DND-41 (cell line): ENCODE data around the gene CFAP410.

Source experiments
- ATAC-seq: fragments of 200-7000 bp; cut with Tn5 transposase; 3 replicates; pipeline ENCODE4 v1.9.1; 2021; ENCODE audit warnings: low read depth; ENCODE audit not compliant: insufficient read depth
- DNase-seq: peaks from one replicate; pipeline ENCODE4 v3.0.0-alpha.2; 2020
- H2AFZ ChIP-seq: 2 replicates; pipeline ENCODE4 v1.6.0; 2012; ENCODE audit warnings: low read depth, low read length
- H3K27ac ChIP-seq: 2 replicates; pipeline ENCODE4 v1.5.1; 2012; ENCODE audit warnings: low read length, inconsistent platforms
- H3K27me3 ChIP-seq: fragments of 200-600 bp; sonication (generic); 2 replicates; pipeline ENCODE4 v1.6.0; 2012; ENCODE audit warnings: low read length, mild to moderate bottlenecking, inconsistent platforms; ENCODE audit not compliant: insufficient read depth, poor library complexity
- H3K36me3 ChIP-seq: 2 replicates; pipeline ENCODE4 v1.5.1; 2012; ENCODE audit warnings: low read length, inconsistent platforms; ENCODE audit not compliant: insufficient read depth
- H3K4me1 ChIP-seq: 2 replicates; pipeline ENCODE4 v1.5.1; 2012; ENCODE audit warnings: mild to moderate bottlenecking, low read length; ENCODE audit not compliant: insufficient read depth
- H3K4me2 ChIP-seq: 2 replicates; pipeline ENCODE4 v1.6.0; 2012; ENCODE audit warnings: mild to moderate bottlenecking, moderate library complexity, low read length, inconsistent platforms; ENCODE audit not compliant: insufficient read depth
- H3K4me3 ChIP-seq, 2 experiments: fragments of 200-600 bp in 1 of 2; shearing (Covaris generic) in 1 of 2; 2 replicates each; pipeline ENCODE4 v1.5.1; 2012 to 2016; ENCODE audit warnings: inconsistent platforms in 2 of 2, low read length in 2 of 2, mild to moderate bottlenecking in 2 of 2, low read depth in 1 of 2, moderate library complexity in 1 of 2
- H3K79me2 ChIP-seq: 2 replicates; pipeline ENCODE4 v1.6.0; 2012; ENCODE audit warnings: low read length, inconsistent platforms; ENCODE audit not compliant: insufficient read depth
- H3K9ac ChIP-seq: 2 replicates; pipeline ENCODE4 v1.6.0; 2012; ENCODE audit warnings: low read depth, mild to moderate bottlenecking, inconsistent platforms, low read length, moderate library complexity
- H3K9me3 ChIP-seq: 2 replicates; pipeline ENCODE4 v1.5.1; 2012; ENCODE audit warnings: low read length, moderate library complexity, mild to moderate bottlenecking, inconsistent platforms; ENCODE audit not compliant: insufficient read depth, severe bottlenecking
- H4K20me1 ChIP-seq: 2 replicates; pipeline ENCODE4 v1.6.0; 2012; ENCODE audit warnings: low read length; ENCODE audit not compliant: insufficient read depth
- CTCF ChIP-seq: IDR thresholded peaks from 2 replicates; pipeline ENCODE4 v1.5.1; 2012; ENCODE audit warnings: borderline replicate concordance, low read length, moderate library complexity, mild to moderate bottlenecking; ENCODE audit not compliant: poor library complexity, severe bottlenecking; ENCODE audit errors: extremely low read depth
- EZH2 ChIP-seq: IDR thresholded peaks from 3 replicates; pipeline ENCODE4 v1.6.1; 2012; ENCODE audit warnings: borderline replicate concordance, low read depth, mild to moderate bottlenecking, moderate library complexity, low read length, inconsistent platforms; ENCODE audit not compliant: severe bottlenecking

The CFAP410 gene

GRCh38 chr21:44354775-44355771, 15.9 kb upstream of the CFAP410 start:
- Histone ChIP-seq H3K9me3 (no peaks in the 10 kb centered on the region), H3K36me3 (no peaks in the 10 kb centered on the region), H3K4me2 (peak overlapping the region; percentile 36; the same call in 1 of the 2 replicates), H4K20me1 (no peaks in the 10 kb centered on the region), H3K79me2 (no peaks in the 10 kb centered on the region), H3K4me3 (0 out of 4 replicates have a peak overlapping the region, but pooled peaks of 1 of the 2 experiments have one; percentile 8), H3K4me1 (peaks cover 45% of the 10 kb centered on the region), H3K9ac (no peak overlapping the region), H2AFZ (peak overlapping the region; percentile 47; the same call in 1 of the 2 replicates), H3K27me3 (no peaks in the 10 kb centered on the region), H3K27ac (peak overlapping the region; percentile 77)
- DNase-seq (peak; percentile 81), ATAC-seq (peak; percentile 76)
- TF ChIP-seq CTCF: no peak
- no peak for TF ChIP-seq EZH2

DNA sequence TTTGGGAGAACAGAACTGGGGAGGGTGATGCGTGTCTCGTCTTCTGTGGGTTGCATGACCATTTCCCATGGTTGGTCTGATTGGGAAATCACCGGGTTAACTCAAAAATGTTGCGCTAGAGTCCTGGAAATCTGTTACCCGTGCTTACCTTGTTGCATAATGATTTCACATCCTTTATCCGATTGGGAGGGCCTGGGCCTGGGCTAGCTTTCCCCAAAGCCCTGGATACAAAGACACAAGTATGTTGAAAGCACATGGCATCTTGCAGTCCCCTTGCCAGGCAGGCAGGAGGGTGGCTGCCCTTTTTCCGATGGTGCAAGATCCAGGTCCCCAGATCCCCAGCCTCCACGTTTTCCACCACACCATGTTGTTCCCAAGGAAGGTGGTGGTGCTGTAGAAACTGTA, 14.8 kb upstream of the CFAP410 start:
- H3K4me2 ChIP-seq: peak overlapping the region; percentile 48; the same call in 1 of the 2 replicates
- H3K79me2 ChIP-seq: no peaks in the 10 kb centered on the region
- TF ChIP-seq EZH2: no peak
- TF ChIP-seq CTCF: no peak
- H3K4me1 ChIP-seq: peaks cover 45% of the 10 kb centered on the region
- H3K4me3 ChIP-seq: no peak overlapping the region
- H4K20me1 ChIP-seq: no peaks in the 10 kb centered on the region
- H3K9me3 ChIP-seq: no peaks in the 10 kb centered on the region
- ATAC-seq: no peak
- H3K36me3 ChIP-seq: no peaks in the 10 kb centered on the region
- H3K9ac ChIP-seq: peak overlapping the region; percentile 28
- no peak for DNase-seq
- H3K27me3 ChIP-seq: no peaks in the 10 kb centered on the region
- H2AFZ ChIP-seq: peak overlapping the region; percentile 36; the same call in 1 of the 2 replicates
- H3K27ac ChIP-seq: peak overlapping the region; percentile 77

DNA sequence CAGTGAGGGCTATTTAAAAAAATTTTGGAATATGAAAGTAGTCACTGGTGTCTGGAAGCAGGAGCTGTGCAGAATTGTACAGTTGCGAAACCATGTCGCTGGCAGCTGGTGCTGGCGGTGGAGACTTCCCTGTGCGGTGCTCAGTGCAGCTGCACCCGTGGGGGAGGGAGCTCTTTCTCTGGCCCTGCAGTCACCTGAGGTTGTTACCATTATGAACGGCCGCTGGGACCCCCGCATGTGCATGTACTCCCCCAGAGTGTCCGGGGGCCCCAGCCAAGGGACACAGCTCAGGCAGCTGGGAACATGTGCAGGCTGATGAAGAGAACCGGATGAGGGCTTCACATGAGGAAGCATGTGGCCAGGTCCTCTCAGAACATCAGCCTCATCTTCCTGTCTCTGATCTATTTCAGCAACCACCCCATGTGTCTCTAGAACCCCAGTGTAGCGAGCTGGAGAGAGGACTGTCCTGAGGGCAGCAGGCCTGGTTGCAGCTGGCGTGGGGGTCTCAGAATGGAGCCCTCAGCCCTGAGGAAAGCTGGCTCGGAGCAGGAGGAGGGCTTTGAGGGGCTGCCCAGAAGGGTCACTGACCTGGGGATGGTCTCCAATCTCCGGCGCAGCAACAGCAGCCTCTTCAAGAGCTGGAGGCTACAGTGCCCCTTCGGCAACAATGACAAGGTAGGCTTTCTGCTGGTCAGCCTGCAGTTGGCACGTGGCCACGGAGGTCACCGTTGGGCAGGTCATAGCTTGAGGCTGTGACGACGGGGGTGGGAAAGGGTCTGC, 14.2 kb upstream of the CFAP410 start, which contains the start of gene TRPM2:
Gene TRPM2 (plus strand): TSS at position 431 of the 780 bp plus-strand sequence. CDS start 80 bp downstream, at position 511.
- Histone ChIP-seq H3K9me3 (no peaks in the 10 kb centered on the region), H3K36me3 (no peaks in the 10 kb centered on the region), H3K4me3 (peak within 1 kb of the TSS in 1 of 2 experiments; percentile 27; a peak in 2 of 4 replicates), H3K9ac (peak within 1 kb of the TSS; percentile 28), H3K27ac (peak within 1 kb of the TSS; percentile 77), H3K4me1 (peaks cover 45% of the 10 kb centered on the region), H3K79me2 (no peaks in the 10 kb centered on the region), H3K27me3 (no peaks in the 10 kb centered on the region), H4K20me1 (no peaks in the 10 kb centered on the region), H2AFZ (peak within 1 kb of the TSS; percentile 36; the same call in 1 of the 2 replicates), H3K4me2 (peak within 1 kb of the TSS; percentile 48)
- DNase-seq (peak; percentile 83), ATAC-seq (peak; percentile 85)
- TF ChIP-seq EZH2 (no peak), CTCF (no peak)
